ENCODE results near the gene NUMB. TPM values are rescaled to one million over a fixed set of nuclear protein-coding genes. Genes with fewer than 3 reads are reported as not detected.
"Not testable (repeated sequence)": the region's sequence is repeated elsewhere in the genome, so short reads cannot be mapped to it uniquely, and the experiment has no call there.

The NUMB gene
- total RNA-seq, 1 experiment from 2014 or later, result 46.5 TPM

- Histone ChIP-seq H3K9ac (ENCODE audit: extremely low read depth, insufficient read length, low read length) (no peak overlapping the region), H3K27ac (ENCODE audit: insufficient read length, low read depth, low read length) (no peak overlapping the region), H2BK120ac (ENCODE audit: low read depth, low read length, poor library complexity, severe bottlenecking) (no peak overlapping the region), H3T11ph (ENCODE audit: low read length) (no peak overlapping the region), H2AFZ (ENCODE audit: low read length) (no peak overlapping the region), H4K91ac (ENCODE audit: insufficient read length, low read depth, low read length) (no peak overlapping the region), H3K14ac (ENCODE audit: insufficient read depth, low read length) (no peak overlapping the region), H4K8ac (replicated peaks; ENCODE audit: insufficient read length, low read depth, low read length) (no peak overlapping the region), H3K79me2 (ENCODE audit: insufficient read depth, low read length) (no peaks in the 10 kb centered on the region; the same call in 1 of the 2 replicates), H3K56ac (ENCODE audit: insufficient read length, low read depth, low read length) (no peak overlapping the region), H3K9me3 (ENCODE audit: control insufficient read depth, low read depth, low read length) (no peaks in the 10 kb centered on the region), H2BK5ac (ENCODE audit: insufficient read length, low read length) (no peak overlapping the region), H4K20me1 (ENCODE audit: control insufficient read depth, insufficient read depth, insufficient read length) (no peaks in the 10 kb centered on the region), H3K18ac (ENCODE audit: insufficient read length, low read depth, low read length) (no peak overlapping the region), H3K23ac (ENCODE audit: insufficient read length, low read depth, low read length) (no peak overlapping the region), H4K5ac (ENCODE audit: insufficient read length, low read depth, low read length) (no peak overlapping the region), H3K79me1 (ENCODE audit: insufficient read depth, low read depth, low read length, poor library complexity, severe bottlenecking) (peaks cover 4% of the 10 kb centered on the region), H2BK15ac (ENCODE audit: low read depth, low read length) (no peak overlapping the region), H3K4me2 (ENCODE audit: insufficient read depth, insufficient read length, low read length) (no peak overlapping the region), H2BK12ac (ENCODE audit: insufficient read length, low read depth, low read length) (no peak overlapping the region), H3K23me2 (ENCODE audit: insufficient read length, low read depth, low read length, poor library complexity, severe bottlenecking) (no peaks in the 10 kb centered on the region), H2BK20ac (ENCODE audit: low read depth, low read length, poor library complexity, severe bottlenecking) (no peak overlapping the region), H3K4ac (ENCODE audit: low read depth, low read length) (no peak overlapping the region), H3K4me1 (ENCODE audit: insufficient read depth, low read length) (no peaks in the 10 kb centered on the region), H3K27me3 (ENCODE audit: insufficient read depth, low read length) (no peaks in the 10 kb centered on the region), H2AK5ac (ENCODE audit: insufficient read length, low read length) (no peak overlapping the region)
- no CpG with 5 or more reads among the region's 3 CpGs for WGBS (ENCODE audit: extremely low coverage, insufficient read length, low lambda C conversion rate)
- TF ChIP-seq, protein P1, sequence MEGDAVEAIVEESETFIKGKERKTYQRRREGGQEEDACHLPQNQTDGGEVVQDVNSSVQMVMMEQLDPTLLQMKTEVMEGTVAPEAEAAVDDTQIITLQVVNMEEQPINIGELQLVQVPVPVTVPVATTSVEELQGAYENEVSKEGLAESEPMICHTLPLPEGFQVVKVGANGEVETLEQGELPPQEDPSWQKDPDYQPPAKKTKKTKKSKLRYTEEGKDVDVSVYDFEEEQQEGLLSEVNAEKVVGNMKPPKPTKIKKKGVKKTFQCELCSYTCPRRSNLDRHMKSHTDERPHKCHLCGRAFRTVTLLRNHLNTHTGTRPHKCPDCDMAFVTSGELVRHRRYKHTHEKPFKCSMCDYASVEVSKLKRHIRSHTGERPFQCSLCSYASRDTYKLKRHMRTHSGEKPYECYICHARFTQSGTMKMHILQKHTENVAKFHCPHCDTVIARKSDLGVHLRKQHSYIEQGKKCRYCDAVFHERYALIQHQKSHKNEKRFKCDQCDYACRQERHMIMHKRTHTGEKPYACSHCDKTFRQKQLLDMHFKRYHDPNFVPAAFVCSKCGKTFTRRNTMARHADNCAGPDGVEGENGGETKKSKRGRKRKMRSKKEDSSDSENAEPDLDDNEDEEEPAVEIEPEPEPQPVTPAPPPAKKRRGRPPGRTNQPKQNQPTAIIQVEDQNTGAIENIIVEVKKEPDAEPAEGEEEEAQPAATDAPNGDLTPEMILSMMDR (conservative IDR thresholded peaks at IDR 0.05), result no peak
- Mint-ChIP-seq H3K27me3 (ENCODE audit: low read depth) (no peaks in the 10 kb centered on the region), H3K4me1 (peaks cover 8 to 10% of the 10 kb centered on the region in 2 experiments), H3K9me3 (peaks cover 2 to 7% of the 10 kb centered on the region in 2 experiments; a peak in 2 of 5 replicates), H3K36me3 (ENCODE audit: insufficient read depth in 1 of 3, low read depth in 3 of 3) (peaks cover 16 to 33% (median 30%) of the 10 kb centered on the region in 3 experiments), H3K4me3 (no peak overlapping the region), H3K27ac (no peak overlapping the region)
- no peak for DNase-seq
These were observed 40.1 kb downstream of the NUMB start for GRCh38 chr14:73418227-73418626.

GRCh38 chr14:73406248-73406647 is 52.1 kb downstream of the NUMB start:
- H3T11ph ChIP-seq (ENCODE audit: low read length); H3K4me1 ChIP-seq (ENCODE audit: insufficient read depth, low read length); H3K4ac ChIP-seq (ENCODE audit: low read depth, low read length); H3K27ac Mint-ChIP-seq; H3K18ac ChIP-seq (ENCODE audit: insufficient read length, low read depth, low read length); H2AK5ac ChIP-seq (ENCODE audit: insufficient read length, low read length); H3K9me3 Mint-ChIP-seq; H2BK15ac ChIP-seq (ENCODE audit: low read depth, low read length); H3K9me3 ChIP-seq (ENCODE audit: control insufficient read depth, low read depth, low read length); H3K4me3 Mint-ChIP-seq; H4K8ac ChIP-seq (replicated peaks; ENCODE audit: insufficient read length, low read depth, low read length); H2AFZ ChIP-seq (ENCODE audit: low read length); H3K79me2 ChIP-seq (ENCODE audit: insufficient read depth, low read length); H3K56ac ChIP-seq (ENCODE audit: insufficient read length, low read depth, low read length); H2BK5ac ChIP-seq (ENCODE audit: insufficient read length, low read length); H3K14ac ChIP-seq (ENCODE audit: insufficient read depth, low read length); H3K4me2 ChIP-seq (ENCODE audit: insufficient read depth, insufficient read length, low read length); H3K4me1 Mint-ChIP-seq; H2BK120ac ChIP-seq (ENCODE audit: low read depth, low read length, poor library complexity, severe bottlenecking); H4K20me1 ChIP-seq (ENCODE audit: control insufficient read depth, insufficient read depth, insufficient read length); H4K91ac ChIP-seq (ENCODE audit: insufficient read length, low read depth, low read length); H3K27me3 Mint-ChIP-seq (ENCODE audit: low read depth); H3K23me2 ChIP-seq (ENCODE audit: insufficient read length, low read depth, low read length, poor library complexity, severe bottlenecking); DNase-seq; H2BK12ac ChIP-seq (ENCODE audit: insufficient read length, low read depth, low read length); H3K27me3 ChIP-seq (ENCODE audit: insufficient read depth, low read length); H4K5ac ChIP-seq (ENCODE audit: insufficient read length, low read depth, low read length); H2BK20ac ChIP-seq (ENCODE audit: low read depth, low read length, poor library complexity, severe bottlenecking); H3K27ac ChIP-seq (ENCODE audit: insufficient read length, low read depth, low read length); H3K9ac ChIP-seq (ENCODE audit: extremely low read depth, insufficient read length, low read length); H3K23ac ChIP-seq (ENCODE audit: insufficient read length, low read depth, low read length); H3K79me1 ChIP-seq (ENCODE audit: insufficient read depth, low read depth, low read length, poor library complexity, severe bottlenecking): not testable (repeated sequence)
- WGBS (ENCODE audit: extremely low coverage, insufficient read length, low lambda C conversion rate), result no CpG with 5 or more reads among the region's 3 CpGs
- H3K36me3 Mint-ChIP-seq (ENCODE audit: insufficient read depth in 1 of 3, low read depth in 3 of 3), result peaks cover 16 to 29% (median 22%) of the 10 kb centered on the region in 3 experiments; a peak in 6 of 7 replicates
